HG03095 (cell line): Measurements from ENCODE around the gene EIF4G3.
"Not testable (repeated sequence)": the region's sequence is repeated elsewhere in the genome, so short reads cannot be mapped to it uniquely, and the experiment has no call there.

Experiments
- ATAC-seq: cut with Tn5 transposase; IDR thresholded peaks from one replicate; pipeline ENCODE4 v1.9.1; 2021; ENCODE audit warnings: moderate library complexity; ENCODE audit not compliant: unreplicated experiment

Gene EIF4G3

GRCh38 chr1:21153388-21153787, 23.3 kb downstream of the EIF4G3 start:
- ATAC-seq, result no peak

GRCh38 chr1:21152423-21153100, 24.1 kb downstream of the EIF4G3 start:
- no peak for ATAC-seq

GRCh38 chr1:21149855-21150432, 26.8 kb downstream of the EIF4G3 start:
- ATAC-seq, result no peak

GRCh38 chr1:21149430-21149854, 27.3 kb downstream of the EIF4G3 start:
- ATAC-seq, result no peak

GRCh38 chr1:21143752-21144151, 32.9 kb downstream of the EIF4G3 start:
- no peak for ATAC-seq

GRCh38 chr1:21143138-21143537, 33.6 kb downstream of the EIF4G3 start:
- no peak for ATAC-seq

- ATAC-seq, result no peak
These were observed 35.7 kb downstream of the EIF4G3 start for GRCh38 chr1:21141030-21141429.

- ATAC-seq, result no peak
These were observed 37.1 kb downstream of the EIF4G3 start for GRCh38 chr1:21139601-21140000.

- not testable (repeated sequence) for ATAC-seq
These were observed 40.4 kb downstream of the EIF4G3 start for GRCh38 chr1:21136344-21136743.

- no peak for ATAC-seq
These were observed 45.5 kb downstream of the EIF4G3 start for GRCh38 chr1:21131200-21131599.

GRCh38 chr1:21129407-21129806, 47.3 kb downstream of the EIF4G3 start:
- no peak for ATAC-seq

GRCh38 chr1:21126324-21126723, 50.4 kb downstream of the EIF4G3 start:
- no peak for ATAC-seq

- ATAC-seq, result no peak
These were observed 51.9 kb downstream of the EIF4G3 start for GRCh38 chr1:21124846-21125245.

- ATAC-seq, result no peak
These were observed 53.3 kb downstream of the EIF4G3 start for GRCh38 chr1:21123287-21123948.

- ATAC-seq, result no peak
These were observed 54.8 kb downstream of the EIF4G3 start for GRCh38 chr1:21121764-21122471.

GRCh38 chr1:21118167-21118566, 58.5 kb downstream of the EIF4G3 start:
- ATAC-seq, result no peak

- no peak for ATAC-seq
These were observed 59.1 kb downstream of the EIF4G3 start for GRCh38 chr1:21117597-21118001.

GRCh38 chr1:21117159-21117558, 59.5 kb downstream of the EIF4G3 start:
- no peak for ATAC-seq

GRCh38 chr1:21115098-21115760, 61.5 kb downstream of the EIF4G3 start:
- ATAC-seq, result no peak

GRCh38 chr1:21114431-21114830, 62.3 kb downstream of the EIF4G3 start:
- ATAC-seq, result no peak

- no peak for ATAC-seq
These were observed 66.5 kb downstream of the EIF4G3 start for GRCh38 chr1:21110163-21110562.
